ENCODE results near the gene ALG2.

DNA sequence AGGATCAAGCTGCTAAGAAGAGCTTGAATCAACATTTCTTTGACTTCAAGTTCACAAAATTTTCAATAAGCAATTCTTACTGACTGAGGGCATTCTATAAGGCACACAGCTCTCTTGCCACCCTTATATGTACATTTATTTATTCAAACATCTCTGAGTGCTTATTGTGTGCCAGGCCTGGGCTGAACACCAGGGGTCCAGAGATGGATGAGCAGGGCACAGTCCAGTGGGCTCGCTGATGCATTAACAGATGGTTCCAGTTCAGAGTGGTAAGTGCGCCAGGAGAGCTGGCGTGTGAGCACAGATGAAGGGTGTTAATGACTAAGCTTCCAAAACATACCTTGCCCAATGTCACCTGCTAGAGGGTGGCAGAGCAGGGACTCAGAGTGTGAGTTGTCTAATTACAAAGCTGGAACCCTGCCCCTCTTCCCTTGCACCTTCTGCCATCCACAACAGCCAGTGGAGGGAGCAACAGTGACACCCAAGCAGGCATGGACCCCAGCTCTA is 24.6 kb downstream of the ALG2 start:
- TF ChIP-seq, protein P1, sequence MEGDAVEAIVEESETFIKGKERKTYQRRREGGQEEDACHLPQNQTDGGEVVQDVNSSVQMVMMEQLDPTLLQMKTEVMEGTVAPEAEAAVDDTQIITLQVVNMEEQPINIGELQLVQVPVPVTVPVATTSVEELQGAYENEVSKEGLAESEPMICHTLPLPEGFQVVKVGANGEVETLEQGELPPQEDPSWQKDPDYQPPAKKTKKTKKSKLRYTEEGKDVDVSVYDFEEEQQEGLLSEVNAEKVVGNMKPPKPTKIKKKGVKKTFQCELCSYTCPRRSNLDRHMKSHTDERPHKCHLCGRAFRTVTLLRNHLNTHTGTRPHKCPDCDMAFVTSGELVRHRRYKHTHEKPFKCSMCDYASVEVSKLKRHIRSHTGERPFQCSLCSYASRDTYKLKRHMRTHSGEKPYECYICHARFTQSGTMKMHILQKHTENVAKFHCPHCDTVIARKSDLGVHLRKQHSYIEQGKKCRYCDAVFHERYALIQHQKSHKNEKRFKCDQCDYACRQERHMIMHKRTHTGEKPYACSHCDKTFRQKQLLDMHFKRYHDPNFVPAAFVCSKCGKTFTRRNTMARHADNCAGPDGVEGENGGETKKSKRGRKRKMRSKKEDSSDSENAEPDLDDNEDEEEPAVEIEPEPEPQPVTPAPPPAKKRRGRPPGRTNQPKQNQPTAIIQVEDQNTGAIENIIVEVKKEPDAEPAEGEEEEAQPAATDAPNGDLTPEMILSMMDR (IDR thresholded peaks at IDR 0.05) = no peak
- TF ChIP-seq EP300 (IDR thresholded peaks at IDR 0.05) (no peak), POLR2AphosphoS5 (IDR thresholded peaks at IDR 0.05) (no peak)

Data from gastroesophageal sphincter (tissue), 3 donors.